Lower leg skin (tissue), 4 donors: ENCODE data around the gene CCDC47. TPM values are rescaled to one million over a fixed set of nuclear protein-coding genes. Genes with fewer than 3 reads are reported as not detected.
"Not testable (repeated sequence)": the region's sequence is repeated elsewhere in the genome, so short reads cannot be mapped to it uniquely, and the experiment has no call there.

Experiments
- DNase-seq, 2 donors: peaks; one replicate each; pipeline ENCODE4 v3.0.0-alpha.2; 2019; ENCODE audit warnings: low spot score in 2 of 2
- H3K4me3 ChIP-seq: fragments of 200-600 bp; sonication (generic); 2 replicates; pipeline ENCODE4 v1.5.1; 2017; ENCODE audit warnings: mild to moderate bottlenecking, low read depth; ENCODE audit not compliant: poor library complexity, severe bottlenecking
- CTCF ChIP-seq, 3 donors: fragments of 450-650 bp; IDR thresholded peaks; one replicate each; pipeline ENCODE4 v1.5.1; 2016; ENCODE audit warnings: antibody characterized with exemption in 3 of 3, mild to moderate bottlenecking in 3 of 3, moderate library complexity in 2 of 3
- POLR2A ChIP-seq, 2 donors: fragments of 450-650 bp; IDR thresholded peaks; one replicate each; pipeline ENCODE4 v1.6.1; 2016 to 2017; ENCODE audit warnings: antibody characterized with exemption in 2 of 2, mild to moderate bottlenecking in 1 of 2, moderate library complexity in 1 of 2
- WGBS, 2 donors: methylation state at CpG; one replicate each; pipeline ENCODE4 v1.1.5; 2018; 5-methylcytosine and 5-hydroxymethylcytosine counted together
- intact Hi-C: fragments of 100-400 bp; cut with DNase I; formaldehyde crosslinking; loops from one replicate; pipeline ENCODE4 v1.15.0; 2023; ENCODE audit warnings: low total_unique reads
- total RNA-seq, 4 donors: library from RNA; depleted of rRNA; stranded (reverse); fragments of >200 nt; gene quantifications; one replicate each; pipeline ENCODE4 v1.1.0, GENCODE V29; 2016

Gene CCDC47
- total RNA-seq, 4 donors from 2014 or later, result 48.7 to 71.9 (median 59.5) TPM

GRCh38 chr17:63809970-63810369 is 36.6 kb upstream of the CCDC47 start:
- DNase-seq, result no peak
- intact Hi-C loops, result no loop called here
- WGBS, 2 donors, result 82 to 85% methylated on average over 9 of the region's 9 CpGs
- no peak overlapping the region for H3K4me3 ChIP-seq
- TF ChIP-seq POLR2A (IDR thresholded peaks at IDR 0.05), result no peak
- TF ChIP-seq CTCF (IDR thresholded peaks at IDR 0.05), result no peak

- no peak for TF ChIP-seq POLR2A (IDR thresholded peaks at IDR 0.05)
- no peak for TF ChIP-seq CTCF (IDR thresholded peaks at IDR 0.05)
- no peak for DNase-seq
- intact Hi-C loops, result no loop called here
- WGBS, 2 donors, result 77 to 79% methylated on average over 2 of the region's 2 CpGs
- H3K4me3 ChIP-seq, result no peak overlapping the region
These were observed 32.2 kb upstream of the CCDC47 start for GRCh38 chr17:63805591-63805990.

GRCh38 chr17:63804328-63804727 is 30.9 kb upstream of the CCDC47 start:
- no peak overlapping the region for H3K4me3 ChIP-seq
- TF ChIP-seq CTCF (IDR thresholded peaks at IDR 0.05), result no peak
- no peak for TF ChIP-seq POLR2A (IDR thresholded peaks at IDR 0.05)
- WGBS, 2 donors, result 71 to 95% methylated on average over 1 of the region's 1 CpG
- intact Hi-C loops, result no loop called here
- DNase-seq, result no peak

GRCh38 chr17:63800783-63801182 is 27.4 kb upstream of the CCDC47 start:
- no peak for DNase-seq
- intact Hi-C loops, result no loop called here
- no peak overlapping the region for H3K4me3 ChIP-seq
- WGBS, 2 donors, result 96 to 100% methylated on average over 1 of the region's 1 CpG
- no peak for TF ChIP-seq CTCF (IDR thresholded peaks at IDR 0.05)
- no peak for TF ChIP-seq POLR2A (IDR thresholded peaks at IDR 0.05)

GRCh38 chr17:63798572-63799106 is 25.2 kb upstream of the CCDC47 start:
- 84 to 85% methylated on average over 3 of the region's 3 CpGs for WGBS, 2 donors
- TF ChIP-seq POLR2A (IDR thresholded peaks at IDR 0.05) (no peak), CTCF (IDR thresholded peaks at IDR 0.05) (no peak)
- no peak overlapping the region for H3K4me3 ChIP-seq
- DNase-seq, result no peak
- intact Hi-C loops, result no loop called here

- WGBS, 2 donors, result 97% methylated on average over 10 of the region's 10 CpGs
- DNase-seq, intact Hi-C loops, H3K4me3 ChIP-seq: not testable (repeated sequence)
These were observed 23.0 kb upstream of the CCDC47 start for GRCh38 chr17:63796375-63796774.
